Cortex of kidney (tissue), 1 donor: ENCODE data around the gene CDKN2AIP.

Experiments
- DNase-seq: peaks from one replicate; lab custom pipeline; 2025; lab: John Stamatoyannopoulos, UW

The CDKN2AIP gene

DNA sequence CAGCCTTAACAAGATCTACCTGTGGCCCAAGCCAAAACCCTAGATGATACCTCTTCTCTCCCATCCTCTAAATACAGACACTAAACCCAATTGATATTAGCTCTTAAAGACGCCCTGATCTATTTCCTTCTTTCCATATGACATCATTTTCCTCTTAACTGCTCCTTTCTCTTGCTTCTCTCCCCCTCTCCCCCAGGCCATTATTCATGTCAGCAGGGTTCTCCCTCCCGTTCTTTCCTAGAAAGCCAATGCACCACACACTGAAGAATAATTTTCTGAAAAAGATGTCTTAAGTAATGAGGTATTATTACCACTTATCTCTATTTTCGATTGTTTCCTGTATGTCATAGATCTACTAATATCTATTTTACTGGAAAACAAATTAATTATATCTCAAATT, 50.7 kb downstream of the CDKN2AIP start:
- no peak for DNase-seq
